CD14-positive monocyte (primary cell): ENCODE measurements around the gene NOP14. TPM values are rescaled to one million over a fixed set of nuclear protein-coding genes. Genes with fewer than 3 reads are reported as not detected.
"Not testable (repeated sequence)": the region's sequence is repeated elsewhere in the genome, so short reads cannot be mapped to it uniquely, and the experiment has no call there.

ENCODE experiments used
- DNase-seq, 3 donors: peaks; one replicate each; pipeline ENCODE4 v3.0.0-alpha.2; 2011 to 2022
- H2AFZ ChIP-seq: 2 replicates; pipeline ENCODE4 v1.6.0; 2012; ENCODE audit warnings: mild to moderate bottlenecking, low read depth, low read length, inconsistent platforms; ENCODE audit not compliant: insufficient read depth, poor library complexity, severe bottlenecking
- H3K27ac ChIP-seq, 2 donors: 1 replicate in 1 of 2; 2 replicates in 1 of 2; pipeline ENCODE4 v1.5.1; 2012 to 2013; ENCODE audit warnings: low read length in 2 of 2, control low read depth in 1 of 2, inconsistent platforms in 1 of 2, low read depth in 1 of 2, mild to moderate bottlenecking in 1 of 2
- H3K27me3 ChIP-seq, 2 donors: one replicate each; pipeline versions ENCODE4 v1.6.0 to v1.6.1; 2011 to 2013; ENCODE audit warnings: low read length in 2 of 2; ENCODE audit not compliant: control insufficient read depth in 2 of 2, insufficient read depth in 2 of 2
- H3K36me3 ChIP-seq, 2 donors: replicated peaks in 1 of 2; 1 replicate in 1 of 2; 2 replicates in 1 of 2; pipeline versions ENCODE4 v1.5.1 to v1.6.1; 2012 to 2013; ENCODE audit warnings: low read length in 2 of 2, control low read depth in 1 of 2, inconsistent platforms in 1 of 2, mild to moderate bottlenecking in 1 of 2; ENCODE audit not compliant: insufficient read depth in 2 of 2, control insufficient read depth in 1 of 2
- H3K4me1 ChIP-seq, 2 donors: 1 replicate in 1 of 2; 2 replicates in 1 of 2; pipeline versions ENCODE4 v1.5.1 to v1.6.1; 2012 to 2013; ENCODE audit warnings: low read length in 2 of 2, control low read depth in 1 of 2, inconsistent platforms in 1 of 2, mild to moderate bottlenecking in 1 of 2, moderate library complexity in 1 of 2; ENCODE audit not compliant: insufficient read depth in 2 of 2, control insufficient read depth in 1 of 2
- H3K4me2 ChIP-seq: replicated peaks from 2 replicates; pipeline ENCODE3; 2012; ENCODE audit warnings: low read length, moderate library complexity, mild to moderate bottlenecking; ENCODE audit not compliant: poor library complexity, severe bottlenecking; ENCODE audit errors: extremely low read depth
- H3K4me3 ChIP-seq, 3 experiments: fragments of 200-600 bp in 1 of 3; sonication (generic) in 1 of 3; replicated peaks in 1 of 3; 1 replicate in 2 of 3; 2 replicates in 1 of 3; pipeline ENCODE4 v1.5.1; 2011 to 2013; ENCODE audit warnings: low read length in 3 of 3, mild to moderate bottlenecking in 3 of 3, control low read depth in 2 of 3, low read depth in 2 of 3, inconsistent platforms in 1 of 3, moderate library complexity in 1 of 3
- H3K79me2 ChIP-seq: 2 replicates; pipeline ENCODE4 v1.6.0; 2012; ENCODE audit warnings: mild to moderate bottlenecking, control low read depth, inconsistent platforms, low read length, moderate library complexity; ENCODE audit not compliant: insufficient read depth
- H3K9ac ChIP-seq: 2 replicates; pipeline ENCODE4 v1.6.0; 2017; ENCODE audit warnings: low read length, mild to moderate bottlenecking; ENCODE audit not compliant: insufficient read depth, poor library complexity, severe bottlenecking
- H3K9me3 ChIP-seq, 2 donors: replicated peaks in 1 of 2; 1 replicate in 1 of 2; 2 replicates in 1 of 2; pipeline versions ENCODE4 v1.5.1 to v1.6.1; 2012 to 2013; ENCODE audit warnings: low read length in 2 of 2, control low read depth in 1 of 2; ENCODE audit not compliant: control insufficient read depth in 1 of 2, insufficient read depth in 1 of 2
- H4K20me1 ChIP-seq: 2 replicates; pipeline ENCODE4 v1.6.0; 2012; ENCODE audit warnings: mild to moderate bottlenecking, low read length, control low read depth, moderate library complexity; ENCODE audit not compliant: insufficient read depth
- H3K27ac Mint-ChIP-seq, 7 donors: one replicate each; pipeline ENCODE4 v1.8.0; 2020; ENCODE audit warnings: mild to moderate bottlenecking in 7 of 7, mixed read lengths in 7 of 7, moderate library complexity in 6 of 7, inconsistent platforms in 2 of 7
- H3K27me3 Mint-ChIP-seq, 3 donors: one replicate each; pipeline ENCODE4 v1.8.0; 2021 to 2022; ENCODE audit warnings: low read depth in 3 of 3, mild to moderate bottlenecking in 3 of 3, mixed read lengths in 3 of 3, moderate library complexity in 3 of 3, inconsistent platforms in 1 of 3
- H3K36me3 Mint-ChIP-seq, 2 donors: one replicate each; pipeline ENCODE4 v1.8.0; 2020; ENCODE audit warnings: mixed read lengths in 2 of 2, inconsistent platforms in 1 of 2, mild to moderate bottlenecking in 1 of 2
- H3K4me1 Mint-ChIP-seq: one replicate; pipeline ENCODE4 v1.8.0; 2020; ENCODE audit warnings: mild to moderate bottlenecking, mixed read lengths
- H3K4me3 Mint-ChIP-seq, 2 donors: one replicate each; pipeline ENCODE4 v1.8.0; 2020; ENCODE audit warnings: mild to moderate bottlenecking in 2 of 2, mixed read lengths in 2 of 2, moderate library complexity in 1 of 2
- H3K9me3 Mint-ChIP-seq, 7 donors: one replicate each; pipeline ENCODE4 v1.8.0; 2020 to 2022; ENCODE audit warnings: mixed read lengths in 7 of 7, mild to moderate bottlenecking in 6 of 7, moderate library complexity in 6 of 7, inconsistent platforms in 2 of 7
- CTCF ChIP-seq: fragments of 200-600 bp; IDR thresholded peaks from one replicate; pipeline ENCODE4 v1.8.0; 2022; ENCODE audit warnings: antibody characterized with exemption, mild to moderate bottlenecking
- WGBS: methylation state at CpG from one replicate; pipeline ENCODE4 v1.1.5; 2013; ENCODE audit warnings: missing lambda C conversion rate; ENCODE audit not compliant: insufficient coverage; 5-methylcytosine and 5-hydroxymethylcytosine counted together
- intact Hi-C, 2 donors: fragments of 100-400 bp; cut with micrococcal nuclease; formaldehyde crosslinking; loops; one replicate each; pipeline versions ENCODE4 v1.15.0 to v1.15.1; 2023
- polyA plus RNA-seq, 3 donors: library from polyadenylated mRNA; depleted of rRNA in 1 of 3; unstranded in 2 of 3; stranded (reverse) in 1 of 3; fragments of 300-500 nt in 2 of 3; fragments of >200 nt in 1 of 3; fragmentation: Illumina TruSeq in 2 of 3; gene quantifications; 1 replicate in 2 of 3; 2 replicates in 1 of 3; pipeline ENCODE4 v1.2.3, GENCODE V29; 2012 to 2021

The NOP14 gene
- polyA plus RNA-seq, 3 donors, result 3.9 to 6.2 (median 4.3) TPM

- no peak overlapping the region for H3K4me3 Mint-ChIP-seq
- peaks cover 3 to 7% (median 4%) of the 10 kb centered on the region in 3 donors for H3K27me3 Mint-ChIP-seq
- Histone ChIP-seq H3K9me3 (no peaks in the 10 kb centered on the region), H3K27me3 (no peaks in the 10 kb centered on the region), H3K79me2 (peaks cover 47% of the 10 kb centered on the region), H2AFZ (no peak overlapping the region), H3K4me1 (peaks cover 26 to 34% of the 10 kb centered on the region in 2 donors), H4K20me1 (peaks cover 50% of the 10 kb centered on the region), H3K4me3 (peak overlapping the region in 1 of 3 experiments; percentile 95), H3K27ac (peak overlapping the region in 1 of 2 donors; percentile 95), H3K9ac (no peak overlapping the region), H3K36me3 (peaks cover 16 to 27% of the 10 kb centered on the region in 2 donors), H3K4me2 (peak overlapping the region; percentile 94)
- H3K9me3 Mint-ChIP-seq, result peaks cover 0 to 2% (median 0%) of the 10 kb centered on the region in 7 donors
- H3K36me3 Mint-ChIP-seq, result peaks cover 25 to 35% of the 10 kb centered on the region in 2 donors
- intact Hi-C loops, result loop anchor here (5.0 to 10.0 kb wide), 5 partner anchors 86 to 1107 kb away; partner anchors contain the start of genes LETM1 (in 2 of the 2), CFAP99 (in 1 of the 2), FAM193A (in 1 of the 2) and RGS12 (in 1 of the 2)
- peaks cover 30% of the 10 kb centered on the region for H3K4me1 Mint-ChIP-seq
- H3K27ac Mint-ChIP-seq, result peak overlapping the region in 6 of 7 donors; percentile 7 to 81 (median 38)
- no peak for DNase-seq
- WGBS, result 83% methylated on average over 6 of the region's 8 CpGs
- no peak for TF ChIP-seq CTCF
These were observed 1.8 kb downstream of the NOP14 start for GRCh38 chr4:2961421-2961810.

- not testable (repeated sequence) for H3K27me3 Mint-ChIP-seq, H2AFZ ChIP-seq, DNase-seq, H3K9me3 ChIP-seq, H3K27me3 ChIP-seq, H3K9me3 Mint-ChIP-seq, H3K27ac ChIP-seq, H3K4me2 ChIP-seq, H3K9ac ChIP-seq, H3K27ac Mint-ChIP-seq, H3K4me3 Mint-ChIP-seq, H3K4me3 ChIP-seq
- H4K20me1 ChIP-seq, result peaks cover 53% of the 10 kb centered on the region
- H3K36me3 Mint-ChIP-seq, result peaks cover 34 to 41% of the 10 kb centered on the region in 2 donors
- H3K79me2 ChIP-seq, result peaks cover 47% of the 10 kb centered on the region
- intact Hi-C loops, result loop anchor here (5.0 to 10.0 kb wide), 5 partner anchors 87 to 1106 kb away; partner anchors contain the start of genes LETM1 (in 2 of the 2), CFAP99 (in 1 of the 2), FAM193A (in 1 of the 2) and RGS12 (in 1 of the 2)
- peaks cover 25 to 37% of the 10 kb centered on the region in 2 donors for H3K36me3 ChIP-seq
- peaks cover 26 to 34% of the 10 kb centered on the region in 2 donors for H3K4me1 ChIP-seq
- WGBS, result no CpG with 5 or more reads among the region's 4 CpGs
- peaks cover 30% of the 10 kb centered on the region for H3K4me1 Mint-ChIP-seq
These were observed 2.8 kb downstream of the NOP14 start for GRCh38 chr4:2960450-2960849.
